IPS-18a (cell line): ENCODE data around the gene PHACTR1.

ENCODE experiments used
- H3K27ac ChIP-seq: one replicate; pipeline ENCODE4 v1.5.1; 2013; ENCODE audit warnings: low read length
- H3K27me3 ChIP-seq: one replicate; pipeline ENCODE4 v1.6.1; 2013; ENCODE audit warnings: mild to moderate bottlenecking, low read length; ENCODE audit not compliant: control insufficient read depth, insufficient read depth
- H3K36me3 ChIP-seq: one replicate; pipeline ENCODE4 v1.6.1; 2013; ENCODE audit warnings: low read depth, low read length; ENCODE audit not compliant: control insufficient read depth
- H3K4me1 ChIP-seq: one replicate; pipeline ENCODE4 v1.6.1; 2013; ENCODE audit warnings: low read depth, low read length; ENCODE audit not compliant: control insufficient read depth
- H3K4me3 ChIP-seq: one replicate; pipeline ENCODE4 v1.5.1; 2013; ENCODE audit warnings: low read length
- H3K9ac ChIP-seq: one replicate; pipeline ENCODE4 v1.6.1; 2013; ENCODE audit warnings: mild to moderate bottlenecking, low read length, moderate library complexity
- H3K9me3 ChIP-seq: one replicate; pipeline ENCODE4 v1.6.1; 2013; ENCODE audit warnings: low read depth, low read length; ENCODE audit not compliant: control insufficient read depth

PHACTR1 gene

DNA sequence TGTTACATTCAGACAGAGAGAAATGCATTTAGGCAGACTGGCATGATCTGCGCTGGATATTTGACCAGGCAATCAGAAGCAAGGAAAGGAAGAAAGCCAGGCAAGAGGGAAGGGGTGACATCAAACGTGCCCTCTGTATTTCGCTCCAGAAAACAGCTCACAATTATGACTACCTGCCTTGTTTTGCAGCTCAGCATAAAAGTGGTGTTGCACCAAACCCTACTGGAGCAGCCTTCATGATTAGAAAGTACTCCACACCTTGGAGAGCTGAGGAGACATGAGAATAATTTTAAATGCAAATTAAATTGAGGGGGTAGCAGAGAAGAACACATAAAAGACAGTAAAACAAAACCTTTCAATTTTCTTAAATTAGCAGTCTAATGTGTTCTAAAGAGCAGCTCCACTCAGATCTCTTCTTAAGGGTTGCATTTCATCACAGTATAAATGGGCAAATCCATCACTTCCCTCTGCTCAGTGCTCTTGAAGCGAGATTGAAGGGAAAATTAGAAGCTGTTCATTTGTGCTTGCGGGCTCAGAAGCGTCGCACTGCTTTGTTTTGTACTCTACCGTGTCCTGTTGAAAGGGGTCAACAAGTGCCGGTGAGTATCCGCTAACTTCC, at the start of gene PHACTR1:
Gene PHACTR1 (plus strand): TSS at position 470 of the 619 bp plus-strand sequence.
- H3K9me3 ChIP-seq, result no peaks in the 10 kb centered on the region
- no peaks in the 10 kb centered on the region for H3K36me3 ChIP-seq
- peaks cover 9% of the 10 kb centered on the region for H3K4me1 ChIP-seq
- H3K27ac ChIP-seq, result no peak within 1 kb of the TSS
- H3K4me3 ChIP-seq, result no peak within 1 kb of the TSS
- no peak within 1 kb of the TSS for H3K9ac ChIP-seq
- no peaks in the 10 kb centered on the region for H3K27me3 ChIP-seq

GRCh38 chr6:12666886-12667285, 49.7 kb upstream of the PHACTR1 start:
- no peaks in the 10 kb centered on the region for H3K4me1 ChIP-seq
- H3K9ac ChIP-seq, result no peak overlapping the region
- no peaks in the 10 kb centered on the region for H3K36me3 ChIP-seq
- H3K4me3 ChIP-seq, result no peak overlapping the region
- no peak overlapping the region for H3K27ac ChIP-seq
- no peaks in the 10 kb centered on the region for H3K27me3 ChIP-seq
- no peaks in the 10 kb centered on the region for H3K9me3 ChIP-seq

DNA sequence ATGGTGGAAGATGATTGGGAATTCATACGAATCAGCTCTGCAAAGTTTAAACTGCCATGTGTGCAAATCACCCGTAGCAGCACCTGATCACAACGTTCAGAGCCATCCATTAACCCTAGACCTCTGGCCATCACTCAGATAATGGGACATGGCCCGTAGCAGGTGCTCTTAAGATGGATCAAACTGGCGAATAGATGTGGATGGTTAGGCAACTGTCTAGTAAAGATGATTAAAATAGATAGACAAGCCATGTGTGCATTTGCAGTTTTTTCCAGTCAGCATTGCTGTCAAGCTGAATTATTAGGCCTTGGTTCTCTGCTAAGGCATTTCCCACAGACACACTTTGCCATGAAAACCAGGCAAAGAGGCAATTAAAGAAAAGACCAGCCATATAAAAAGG, 40.6 kb upstream of the PHACTR1 start:
- Histone ChIP-seq H3K4me1 (peaks cover 11% of the 10 kb centered on the region), H3K4me3 (no peak overlapping the region), H3K27ac (no peak overlapping the region), H3K9ac (no peak overlapping the region), H3K9me3 (no peaks in the 10 kb centered on the region), H3K36me3 (no peaks in the 10 kb centered on the region), H3K27me3 (no peaks in the 10 kb centered on the region)

GRCh38 chr6:12679341-12679740, 37.2 kb upstream of the PHACTR1 start:
- no peak overlapping the region for H3K9ac ChIP-seq
- peaks cover 5% of the 10 kb centered on the region for H3K4me1 ChIP-seq
- H3K27me3 ChIP-seq, result no peaks in the 10 kb centered on the region
- no peaks in the 10 kb centered on the region for H3K9me3 ChIP-seq
- H3K4me3 ChIP-seq, result no peak overlapping the region
- H3K27ac ChIP-seq, result no peak overlapping the region
- no peaks in the 10 kb centered on the region for H3K36me3 ChIP-seq

DNA sequence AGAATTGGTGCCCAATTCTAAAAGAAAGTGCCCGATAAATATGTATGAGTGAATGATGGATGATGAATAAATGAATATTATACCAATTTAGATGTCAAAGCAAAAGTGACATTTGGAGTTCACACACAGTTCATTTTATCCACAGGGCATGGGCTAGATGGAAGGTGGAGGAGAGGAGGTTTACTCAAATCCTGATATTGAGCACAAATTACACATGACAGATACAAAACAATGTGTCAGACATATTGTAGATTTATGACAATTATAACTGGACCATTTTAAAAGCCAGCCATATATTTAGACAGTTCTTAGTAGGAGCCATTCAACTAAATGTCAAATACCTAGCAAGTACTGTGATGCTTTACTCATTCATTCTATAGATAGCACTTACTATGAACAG, 23.4 kb upstream of the PHACTR1 start:
- Histone ChIP-seq H3K4me3 (no peak overlapping the region), H3K4me1 (no peaks in the 10 kb centered on the region), H3K36me3 (no peaks in the 10 kb centered on the region), H3K9ac (no peak overlapping the region), H3K27ac (no peak overlapping the region), H3K9me3 (no peaks in the 10 kb centered on the region), H3K27me3 (no peaks in the 10 kb centered on the region)

DNA sequence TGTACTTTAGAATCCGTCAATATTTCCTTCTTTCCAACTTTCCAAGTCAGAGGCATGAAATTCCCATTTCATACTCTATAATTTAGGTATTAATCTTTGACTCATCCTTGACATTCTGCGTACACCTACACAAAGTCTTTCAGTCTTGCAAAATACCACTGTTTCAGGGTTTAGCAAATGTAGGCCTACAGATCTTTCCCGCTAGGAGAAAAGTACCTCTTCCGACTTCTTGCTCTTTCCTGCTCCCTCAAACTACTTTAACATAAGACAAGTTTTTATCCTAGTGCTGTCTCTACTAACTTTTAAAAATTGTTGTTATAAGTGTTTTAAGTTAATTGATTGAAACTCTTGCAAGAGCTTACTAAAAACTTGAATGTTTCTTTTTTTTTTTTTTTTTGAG, 18.3 kb upstream of the PHACTR1 start:
- H3K27me3 ChIP-seq, result no peaks in the 10 kb centered on the region
- H3K27ac ChIP-seq, result no peak overlapping the region
- no peaks in the 10 kb centered on the region for H3K36me3 ChIP-seq
- H3K4me1 ChIP-seq, result peaks cover 15% of the 10 kb centered on the region
- H3K4me3 ChIP-seq, result no peak overlapping the region
- no peaks in the 10 kb centered on the region for H3K9me3 ChIP-seq
- H3K9ac ChIP-seq, result no peak overlapping the region

- H3K27me3 ChIP-seq, result no peaks in the 10 kb centered on the region
- H3K27ac ChIP-seq, result no peak overlapping the region
- H3K9ac ChIP-seq, result no peak overlapping the region
- H3K9me3 ChIP-seq, result no peaks in the 10 kb centered on the region
- H3K36me3 ChIP-seq, result no peaks in the 10 kb centered on the region
- H3K4me1 ChIP-seq, result peaks cover 26% of the 10 kb centered on the region
- H3K4me3 ChIP-seq, result no peak overlapping the region
Measured at GRCh38 chr6:12704946-12705345, 11.6 kb upstream of the PHACTR1 start.

- Histone ChIP-seq H3K4me3 (no peak overlapping the region), H3K4me1 (peaks cover 11% of the 10 kb centered on the region), H3K9me3 (no peaks in the 10 kb centered on the region), H3K27me3 (no peaks in the 10 kb centered on the region), H3K9ac (no peak overlapping the region), H3K27ac (no peak overlapping the region), H3K36me3 (no peaks in the 10 kb centered on the region)
Measured at GRCh38 chr6:12709116-12709515, 7.5 kb upstream of the PHACTR1 start.

DNA sequence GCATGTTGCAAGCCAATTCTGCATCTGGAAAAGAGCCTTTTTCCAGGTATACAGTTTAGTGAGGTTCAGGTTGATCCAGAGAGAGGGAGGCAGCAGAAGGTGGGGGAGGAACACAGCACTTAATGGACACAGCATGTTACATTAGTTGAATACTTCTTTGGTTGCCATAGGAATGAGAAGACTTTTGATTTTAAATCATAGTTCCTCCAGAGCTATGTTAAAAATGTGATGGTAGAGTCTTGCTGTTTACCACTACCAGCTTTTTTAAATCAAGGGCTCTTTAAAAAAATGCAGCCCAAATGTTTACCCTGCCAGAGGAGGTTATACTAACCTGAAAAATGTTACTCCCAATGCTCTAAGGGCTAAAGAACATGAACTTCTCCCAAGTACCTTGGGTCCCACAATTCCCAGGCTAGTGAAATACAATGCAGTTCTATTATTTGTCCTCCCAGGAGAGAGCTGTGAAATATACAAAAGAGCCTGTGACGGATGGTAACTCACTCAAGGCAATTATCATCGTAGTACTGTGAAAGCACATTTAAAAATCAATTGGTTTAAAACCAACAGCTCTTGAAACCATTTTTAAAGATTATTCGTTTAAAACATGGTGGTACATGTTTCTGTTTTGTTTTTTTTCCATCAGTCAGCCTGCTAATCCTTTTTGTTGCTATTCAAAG, 6.9 kb upstream of the PHACTR1 start:
- Histone ChIP-seq H3K4me1 (peaks cover 11% of the 10 kb centered on the region), H3K4me3 (no peak overlapping the region), H3K9me3 (no peaks in the 10 kb centered on the region), H3K27ac (no peak overlapping the region), H3K36me3 (no peaks in the 10 kb centered on the region), H3K27me3 (no peaks in the 10 kb centered on the region), H3K9ac (no peak overlapping the region)

DNA sequence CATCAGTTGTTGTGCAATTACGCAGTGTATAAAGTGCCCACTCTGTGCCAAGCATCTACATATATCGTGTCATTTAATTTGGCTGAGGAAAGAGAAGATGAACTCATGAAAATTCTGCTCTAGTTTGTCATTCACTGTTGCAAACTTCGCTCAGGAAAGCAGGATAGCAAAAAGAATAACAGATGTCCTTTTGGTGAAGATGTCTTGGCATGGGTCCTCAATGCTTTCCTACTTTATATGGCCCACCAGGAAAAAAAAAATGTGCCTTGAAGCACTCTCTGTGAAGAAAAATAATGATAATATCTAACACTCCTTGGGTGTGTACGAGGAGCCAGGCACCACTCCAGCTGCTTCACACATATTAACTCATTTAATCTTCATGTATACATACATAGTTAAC, 5.6 kb upstream of the PHACTR1 start:
- no peak overlapping the region for H3K27ac ChIP-seq

GRCh38 chr6:12714022-12714421, 2.5 kb upstream of the PHACTR1 start:
- Histone ChIP-seq H3K27ac (no peak overlapping the region), H3K4me3 (no peak overlapping the region), H3K9me3 (no peaks in the 10 kb centered on the region), H3K9ac (no peak overlapping the region), H3K27me3 (no peaks in the 10 kb centered on the region), H3K36me3 (no peaks in the 10 kb centered on the region), H3K4me1 (peaks cover 18% of the 10 kb centered on the region)

More for the DNA sequence above, 5.6 kb upstream of the PHACTR1 start:
- H3K36me3 ChIP-seq, result no peaks in the 10 kb centered on the region
- H3K9me3 ChIP-seq, result no peaks in the 10 kb centered on the region
- no peak overlapping the region for H3K4me3 ChIP-seq
- peaks cover 11% of the 10 kb centered on the region for H3K4me1 ChIP-seq
- no peaks in the 10 kb centered on the region for H3K27me3 ChIP-seq
- no peak overlapping the region for H3K9ac ChIP-seq

DNA sequence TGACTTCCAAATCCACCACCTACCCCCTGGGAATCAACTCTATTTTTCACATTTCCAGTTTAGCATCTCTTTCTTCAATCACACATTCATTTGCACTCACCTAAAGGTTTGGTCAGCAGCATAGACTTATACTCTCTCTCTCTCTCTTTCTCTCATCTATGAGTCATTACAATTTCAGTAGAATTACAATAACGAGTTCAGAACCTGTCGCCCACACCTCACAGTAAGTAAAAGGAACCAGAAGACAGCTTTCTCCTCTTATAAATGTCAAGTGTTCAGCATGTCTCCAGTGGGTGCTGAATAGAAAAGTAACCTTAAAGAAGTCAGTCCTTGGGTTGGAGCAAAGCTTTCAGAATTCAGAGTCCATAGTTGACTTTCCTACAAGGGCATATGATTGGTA, 1.1 kb upstream of the PHACTR1 start:
- H3K27ac ChIP-seq, result no peak overlapping the region
- H3K4me3 ChIP-seq, result no peak overlapping the region
- H3K9me3 ChIP-seq, result no peaks in the 10 kb centered on the region
- H3K4me1 ChIP-seq, result peaks cover 9% of the 10 kb centered on the region
- H3K27me3 ChIP-seq, result no peaks in the 10 kb centered on the region
- no peak overlapping the region for H3K9ac ChIP-seq
- no peaks in the 10 kb centered on the region for H3K36me3 ChIP-seq
